CMK (cell line): ENCODE results near the gene FIP1L1.
"Not testable (repeated sequence)": the region's sequence is repeated elsewhere in the genome, so short reads cannot be mapped to it uniquely, and the experiment has no call there.

Experiments
- DNase-seq: peaks from one replicate; pipeline ENCODE4 v3.0.0-alpha.2; 2010; ENCODE audit warnings: low read depth

FIP1L1 gene, protein sequence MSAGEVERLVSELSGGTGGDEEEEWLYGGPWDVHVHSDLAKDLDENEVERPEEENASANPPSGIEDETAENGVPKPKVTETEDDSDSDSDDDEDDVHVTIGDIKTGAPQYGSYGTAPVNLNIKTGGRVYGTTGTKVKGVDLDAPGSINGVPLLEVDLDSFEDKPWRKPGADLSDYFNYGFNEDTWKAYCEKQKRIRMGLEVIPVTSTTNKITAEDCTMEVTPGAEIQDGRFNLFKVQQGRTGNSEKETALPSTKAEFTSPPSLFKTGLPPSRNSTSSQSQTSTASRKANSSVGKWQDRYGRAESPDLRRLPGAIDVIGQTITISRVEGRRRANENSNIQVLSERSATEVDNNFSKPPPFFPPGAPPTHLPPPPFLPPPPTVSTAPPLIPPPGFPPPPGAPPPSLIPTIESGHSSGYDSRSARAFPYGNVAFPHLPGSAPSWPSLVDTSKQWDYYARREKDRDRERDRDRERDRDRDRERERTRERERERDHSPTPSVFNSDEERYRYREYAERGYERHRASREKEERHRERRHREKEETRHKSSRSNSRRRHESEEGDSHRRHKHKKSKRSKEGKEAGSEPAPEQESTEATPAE

DNA sequence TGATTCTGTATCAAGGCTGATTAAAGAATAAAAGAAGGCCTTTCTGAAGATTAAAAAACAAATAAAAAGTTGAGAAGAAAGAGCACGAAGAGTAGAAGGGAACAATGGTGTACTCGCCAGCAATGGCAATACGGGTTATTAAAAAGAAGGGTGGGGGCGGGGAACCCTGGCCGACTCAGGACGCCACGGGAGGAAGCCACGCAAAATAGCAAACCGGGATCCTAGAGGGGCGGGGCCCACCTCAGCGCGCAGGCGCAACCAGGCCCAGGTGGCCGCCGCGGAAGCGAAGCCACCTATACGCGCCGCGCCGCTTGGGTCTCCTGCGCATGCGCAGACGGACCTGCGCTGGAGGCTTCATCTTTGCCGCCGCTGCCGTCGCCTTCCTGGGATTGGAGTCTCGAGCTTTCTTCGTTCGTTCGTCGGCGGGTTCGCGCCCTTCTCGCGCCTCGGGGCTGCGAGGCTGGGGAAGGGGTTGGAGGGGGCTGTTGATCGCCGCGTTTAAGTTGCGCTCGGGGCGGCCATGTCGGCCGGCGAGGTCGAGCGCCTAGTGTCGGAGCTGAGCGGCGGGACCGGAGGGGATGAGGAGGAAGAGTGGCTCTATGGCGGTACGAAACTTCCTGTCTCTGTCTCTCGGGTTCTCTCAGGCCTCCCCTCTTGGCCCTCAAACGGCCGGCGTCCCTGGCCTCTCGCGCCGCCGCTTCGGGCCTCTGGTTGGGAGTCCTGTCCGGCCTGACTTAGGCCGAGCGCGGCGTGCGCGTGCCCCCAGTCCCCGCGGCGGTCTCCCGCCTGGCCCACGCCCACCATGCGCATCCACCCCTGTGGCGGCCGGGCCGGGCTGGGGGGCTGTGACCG, at the start of gene FIP1L1:
Gene FIP1L1 (plus strand): TSS at position 323 of the 852 bp plus-strand sequence. CDS start 198 bp downstream, at position 521.
- peak; percentile 88 for DNase-seq

DNA sequence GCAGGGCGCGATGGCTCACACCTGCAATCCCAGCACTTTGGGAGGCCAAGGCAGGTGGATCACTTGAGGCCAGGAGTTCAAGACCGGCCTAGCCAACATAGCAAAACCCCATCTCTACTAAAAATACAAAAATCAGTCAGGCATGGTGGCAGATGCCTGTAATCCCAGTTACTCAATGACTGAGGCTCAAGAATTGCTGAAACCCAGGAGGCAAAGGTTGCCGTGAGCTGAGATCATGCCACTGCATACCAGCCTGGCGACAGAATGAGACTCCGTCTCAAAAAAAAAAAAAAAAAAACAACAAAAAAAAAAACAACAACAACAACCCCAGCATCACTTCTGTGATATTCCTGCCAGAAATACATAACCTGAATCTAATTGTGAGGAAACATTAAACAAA, 42.5 kb upstream of the FIP1L1 start:
- not testable (repeated sequence) for DNase-seq

DNA sequence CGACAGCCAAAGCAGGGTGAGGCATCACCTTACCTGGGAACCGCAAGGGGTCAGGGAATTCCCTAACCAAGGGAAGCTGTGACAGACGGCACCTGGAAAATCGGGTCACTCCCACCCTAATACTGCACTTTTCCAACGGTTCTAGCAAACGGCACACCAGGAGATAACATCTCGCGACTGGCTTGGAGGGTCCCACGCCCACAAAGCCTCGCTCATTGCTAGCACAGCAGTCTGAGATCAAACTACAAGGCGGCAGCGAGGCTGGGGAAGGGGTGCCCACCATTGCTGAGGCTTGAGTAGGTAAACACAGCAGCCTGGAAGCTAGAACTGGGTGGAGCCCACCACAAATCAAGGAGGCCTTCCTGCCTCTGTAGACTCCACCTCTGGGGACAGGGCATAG, 37.3 kb upstream of the FIP1L1 start:
- DNase-seq, result not testable (repeated sequence)

DNA sequence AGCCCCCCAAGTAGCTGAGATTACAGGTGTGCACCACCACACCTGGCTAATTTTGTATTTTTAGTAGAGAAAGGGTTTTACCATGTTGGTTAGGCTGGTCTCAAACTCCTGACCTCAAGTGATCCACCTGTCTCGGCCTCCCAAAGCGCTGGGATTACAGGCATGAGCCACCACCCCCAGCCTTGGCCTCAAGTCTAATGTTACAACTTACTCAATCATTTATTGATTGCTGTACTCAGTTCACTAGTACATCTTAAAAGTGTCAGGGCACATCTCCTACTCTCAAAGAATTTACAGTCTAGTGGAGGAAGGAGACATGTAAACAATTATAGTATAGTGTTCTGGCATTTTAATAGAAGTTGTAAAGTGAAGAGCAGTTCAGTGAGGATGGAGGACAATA, 31.0 kb upstream of the FIP1L1 start:
- DNase-seq, result not testable (repeated sequence)

DNA sequence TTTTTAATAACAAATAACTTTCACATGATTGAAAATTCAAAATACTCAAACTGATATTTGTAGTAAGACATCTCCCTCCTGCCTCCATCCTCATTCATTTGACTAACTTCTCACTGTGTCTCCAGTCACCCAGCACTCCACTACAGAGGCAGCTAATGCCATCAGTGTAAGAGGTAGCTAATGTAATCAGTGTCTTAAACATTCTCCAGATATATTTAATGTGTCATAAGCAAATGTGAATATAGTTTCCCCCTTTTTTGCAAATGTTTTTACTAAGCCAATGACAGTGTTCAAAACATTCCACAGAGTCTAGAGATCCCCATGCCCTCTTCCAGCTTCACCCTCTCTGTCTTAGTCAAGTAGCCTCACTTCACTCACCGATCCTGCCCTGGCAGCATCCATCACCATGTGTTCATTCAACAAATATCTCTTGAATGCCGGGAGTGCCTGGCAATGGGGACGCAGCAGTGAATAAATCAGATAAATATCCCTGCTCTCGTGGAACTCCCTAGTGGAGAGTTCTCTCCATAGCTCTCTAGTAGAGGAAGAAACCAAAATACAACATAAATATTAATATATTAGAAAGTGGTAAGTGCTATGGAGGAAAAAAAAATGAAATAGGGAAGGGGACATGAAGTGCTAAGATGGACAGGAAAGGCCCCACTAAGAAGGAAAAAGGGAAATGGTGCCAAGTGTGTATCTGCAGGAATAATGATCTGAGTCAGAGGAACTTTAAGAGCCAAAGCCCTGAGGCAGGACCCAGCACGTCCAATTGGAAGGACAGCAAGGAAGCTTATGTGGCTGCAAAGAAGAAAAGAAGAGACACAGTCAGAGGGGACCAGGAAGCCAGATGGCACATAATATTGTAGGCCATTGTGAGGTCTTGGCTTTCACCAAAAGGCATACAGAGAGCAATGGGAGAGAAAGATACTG, 30.3 kb upstream of the FIP1L1 start:
- DNase-seq, result no peak

DNA sequence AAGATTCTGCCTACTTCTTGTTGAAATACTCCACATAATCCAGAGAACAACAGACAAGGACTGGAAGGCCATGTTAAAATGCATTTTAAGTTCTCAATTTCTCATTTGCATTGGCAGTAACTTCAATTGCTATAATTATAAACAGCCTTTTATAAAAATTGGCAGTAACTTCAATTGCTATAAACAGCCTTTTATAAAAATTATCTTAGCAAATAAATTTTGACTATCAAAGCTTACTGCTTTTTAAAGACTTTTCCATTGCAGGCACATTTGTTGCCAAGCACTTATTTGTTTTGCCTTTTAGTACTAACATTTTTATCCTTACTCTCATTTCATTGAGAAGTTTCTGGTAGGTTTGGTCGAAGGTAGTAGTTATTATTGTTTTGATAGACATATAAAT, 29.4 kb upstream of the FIP1L1 start:
- no peak for DNase-seq

DNA sequence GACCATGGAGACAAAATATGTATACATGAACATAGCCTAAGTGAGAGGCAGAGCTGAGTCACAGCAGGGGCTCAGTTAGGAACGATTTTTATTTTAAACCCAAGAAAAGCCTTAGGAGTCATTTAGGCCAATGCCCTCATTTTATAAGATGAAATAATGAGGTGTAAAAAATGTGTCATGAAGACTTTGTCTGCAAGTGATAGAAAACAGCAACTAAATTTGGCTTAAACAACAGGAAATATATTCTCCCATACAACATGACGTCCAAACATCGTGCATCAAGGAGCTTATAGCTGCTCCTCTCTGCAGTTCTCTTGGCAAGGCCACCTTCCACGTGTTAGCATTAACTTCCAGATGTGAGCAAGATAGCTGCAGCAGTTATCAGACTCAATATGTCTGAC, 28.4 kb upstream of the FIP1L1 start:
- DNase-seq, result no peak

DNA sequence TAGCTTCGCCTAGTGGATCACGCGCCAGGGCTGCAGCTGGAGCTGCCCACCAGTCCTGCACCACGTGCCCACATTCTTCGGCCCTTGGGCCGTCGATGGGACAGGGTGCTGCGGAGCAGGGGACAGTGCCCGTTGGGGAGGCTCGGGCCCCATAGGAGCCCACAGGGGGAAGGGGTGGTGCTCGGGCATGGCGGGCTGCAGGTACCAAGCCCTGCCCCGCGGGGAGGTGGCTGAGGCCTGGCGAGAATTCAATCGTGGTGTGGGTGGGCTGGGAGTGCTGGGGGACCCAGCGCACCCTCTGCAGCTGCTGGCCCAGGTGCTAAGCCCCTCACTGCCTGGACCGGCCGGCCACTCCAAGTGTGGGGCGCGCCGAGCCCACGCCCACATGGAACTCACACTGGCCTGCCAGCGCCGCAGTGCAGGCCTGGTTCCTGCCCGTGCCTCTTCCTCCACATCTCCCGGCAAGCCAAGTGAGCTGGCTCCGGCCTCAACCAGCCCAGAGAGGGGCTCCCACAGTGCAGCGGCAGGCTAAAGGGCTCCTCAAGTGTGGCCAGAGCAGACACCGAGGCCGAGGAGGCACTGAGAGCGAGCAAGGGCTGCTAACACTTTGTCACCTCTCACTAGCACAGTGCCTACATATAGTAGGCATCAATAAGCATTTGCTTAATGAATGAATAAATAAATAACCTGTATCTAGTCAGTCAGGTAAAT, 23.3 kb upstream of the FIP1L1 start:
- DNase-seq, result no peak

DNA sequence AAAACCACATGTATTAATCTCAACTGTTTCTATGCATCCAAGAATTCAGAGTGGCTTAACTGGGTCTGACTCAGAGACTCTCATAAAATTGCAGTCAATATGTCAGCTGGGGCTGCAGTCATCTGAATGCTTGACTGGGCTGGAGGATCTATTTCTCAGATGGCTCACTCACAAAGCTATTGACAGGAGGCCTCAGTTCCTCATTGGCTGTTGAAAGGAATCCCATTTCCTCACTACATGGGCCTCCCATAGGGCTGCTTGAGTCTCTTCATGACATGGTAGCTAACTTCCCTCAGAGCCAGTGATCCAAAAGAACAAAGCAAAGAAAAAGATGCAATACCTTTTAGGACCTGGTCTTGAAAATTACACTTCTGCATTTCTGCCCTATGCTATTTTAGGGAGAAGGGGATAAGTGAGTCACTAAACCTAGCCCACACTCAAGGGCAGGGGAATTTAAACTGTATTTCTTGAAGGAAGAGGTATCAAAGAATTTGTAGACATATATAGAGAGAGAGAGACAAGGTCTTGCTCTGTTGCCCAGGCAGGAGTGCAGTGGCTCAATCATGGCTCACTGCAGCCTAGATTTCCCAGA, 21.4 kb upstream of the FIP1L1 start:
- DNase-seq, result no peak

DNA sequence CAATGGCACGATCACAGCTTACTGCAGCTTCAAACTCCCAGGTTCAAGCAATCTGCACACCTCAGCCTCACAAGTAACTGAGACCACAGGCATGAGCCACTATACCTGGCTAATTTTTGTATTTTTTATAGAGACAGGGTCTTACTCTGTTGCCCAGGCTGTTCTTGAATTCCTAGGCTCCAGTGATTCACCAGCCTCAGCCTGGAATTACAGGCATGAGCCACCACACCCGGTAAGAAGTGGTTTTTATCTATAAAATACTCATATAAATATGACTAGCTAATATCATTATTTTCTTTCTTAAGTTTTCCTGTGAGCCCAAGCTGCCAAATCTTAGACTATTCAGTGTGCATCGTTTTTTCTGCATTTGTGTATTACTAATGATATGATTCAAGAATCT, 16.0 kb upstream of the FIP1L1 start:
- DNase-seq, result no peak

DNA sequence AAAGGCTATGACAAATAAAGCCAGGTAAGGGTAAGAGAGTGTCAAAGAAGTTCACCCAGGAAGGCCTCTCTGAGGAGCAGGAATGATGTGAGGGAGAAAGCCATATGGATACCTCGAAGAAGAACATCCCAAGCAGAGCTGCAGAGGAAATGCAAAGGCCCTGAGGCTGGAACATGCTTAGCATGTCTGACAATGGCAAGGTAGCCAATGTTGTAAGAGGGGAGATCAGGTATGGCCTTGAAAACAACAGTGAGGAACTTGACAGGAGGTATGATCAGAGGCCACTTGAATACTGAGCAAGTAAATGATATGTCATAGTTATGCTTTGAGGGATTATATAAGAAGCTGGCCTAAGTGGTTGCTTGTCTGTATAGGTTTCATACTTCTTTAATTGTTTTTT, 15.3 kb upstream of the FIP1L1 start:
- DNase-seq, result no peak

DNA sequence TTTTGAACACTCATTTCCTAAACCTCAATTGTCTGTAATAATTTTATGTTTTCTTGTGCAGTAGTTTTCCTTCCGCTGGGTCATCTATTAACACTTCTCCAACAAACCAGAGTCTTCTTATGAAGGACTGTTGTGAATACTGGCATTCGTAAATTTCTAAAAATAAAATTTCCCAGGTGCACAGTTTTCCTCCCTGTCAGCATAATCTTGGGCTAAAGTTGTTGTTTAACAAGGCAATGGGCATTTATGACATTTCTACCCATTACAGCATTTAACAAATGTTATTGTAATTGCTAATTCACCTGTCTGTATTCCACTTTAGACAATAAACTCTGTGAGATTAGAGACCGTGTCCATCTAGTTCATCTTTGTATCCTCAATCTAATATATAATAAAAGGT, 12.8 kb upstream of the FIP1L1 start:
- no peak for DNase-seq

DNA sequence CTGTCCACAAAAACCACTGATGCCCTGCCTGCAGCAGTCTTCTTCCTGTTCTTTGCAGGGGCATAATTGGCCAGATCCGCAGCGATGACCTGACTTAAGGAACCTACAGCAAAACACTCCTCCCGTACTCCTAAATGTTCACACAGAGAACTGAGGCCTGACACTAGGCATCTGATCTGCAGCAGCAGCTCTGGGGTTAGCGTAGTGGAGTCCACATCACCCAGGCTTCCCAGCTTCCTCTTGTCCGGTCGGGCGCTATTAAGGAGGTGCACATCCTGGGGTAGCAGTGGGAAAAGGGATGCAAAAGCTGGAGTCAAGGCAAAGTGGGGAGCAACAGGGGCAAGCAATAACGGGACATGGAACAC, 12.3 kb upstream of the FIP1L1 start:
- no peak for DNase-seq

DNA sequence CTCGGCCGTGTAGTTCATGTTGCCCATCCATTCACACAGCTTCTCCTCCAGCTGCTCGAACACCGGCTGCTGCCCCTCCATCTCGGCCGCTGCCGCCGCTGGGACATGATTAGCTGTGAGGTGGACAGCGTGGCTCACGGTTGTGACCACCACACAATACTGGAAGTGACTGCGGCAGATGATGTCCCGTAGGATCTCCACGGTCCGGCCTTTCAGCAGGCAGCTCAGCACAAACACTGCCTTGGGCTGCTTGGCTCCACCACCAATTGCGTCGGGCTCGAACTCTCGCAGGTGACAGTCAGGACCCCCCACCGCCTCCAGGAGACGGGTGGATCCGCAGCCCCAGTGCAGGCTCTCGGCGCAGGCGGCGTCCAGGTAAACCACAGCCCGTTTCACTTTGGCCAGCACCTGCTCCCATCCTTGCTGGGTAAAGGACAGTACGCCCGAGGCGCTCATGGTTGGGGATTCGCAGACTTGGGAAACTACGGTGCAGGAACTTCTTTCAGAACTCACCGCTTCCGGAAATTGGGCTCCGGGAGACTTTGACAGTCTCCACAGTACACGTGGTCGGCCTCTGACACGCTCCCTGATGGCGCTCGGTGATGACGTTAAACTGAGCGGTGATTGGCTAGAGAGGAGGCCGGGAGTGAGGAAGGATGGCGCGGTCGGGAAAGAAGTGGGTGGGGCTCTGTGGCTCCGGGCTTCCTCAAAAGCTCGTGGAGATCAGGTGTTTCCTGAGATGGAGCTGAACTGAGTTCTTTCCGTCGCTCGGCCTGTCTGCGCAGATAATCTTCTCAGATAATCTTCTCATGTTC, 11.7 kb upstream of the FIP1L1 start, which contains the start of gene SCFD2:
Gene SCFD2 (minus strand): TSS at position 576 of the 815 bp plus-strand sequence.
- DNase-seq, result peak; percentile 94

DNA sequence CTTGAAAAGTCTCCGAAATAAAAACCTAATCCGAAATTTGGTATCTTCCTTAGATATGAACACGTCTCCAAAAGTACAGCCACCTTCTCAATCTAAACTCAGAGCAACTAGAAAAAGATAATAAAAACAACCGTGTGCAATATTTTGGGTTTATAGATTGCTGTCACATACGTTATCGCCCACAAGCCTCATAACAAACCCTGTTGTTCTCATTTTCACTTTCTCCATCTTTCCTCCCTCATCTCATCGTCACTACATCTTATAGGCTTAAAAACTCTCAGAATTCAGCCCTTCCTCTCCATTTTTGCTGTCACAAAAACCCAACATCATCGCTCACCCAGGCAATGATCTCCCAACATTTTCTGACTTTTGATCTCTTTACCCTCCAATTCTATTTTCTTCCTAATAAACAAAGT, 11.1 kb upstream of the FIP1L1 start:
- DNase-seq, result no peak

DNA sequence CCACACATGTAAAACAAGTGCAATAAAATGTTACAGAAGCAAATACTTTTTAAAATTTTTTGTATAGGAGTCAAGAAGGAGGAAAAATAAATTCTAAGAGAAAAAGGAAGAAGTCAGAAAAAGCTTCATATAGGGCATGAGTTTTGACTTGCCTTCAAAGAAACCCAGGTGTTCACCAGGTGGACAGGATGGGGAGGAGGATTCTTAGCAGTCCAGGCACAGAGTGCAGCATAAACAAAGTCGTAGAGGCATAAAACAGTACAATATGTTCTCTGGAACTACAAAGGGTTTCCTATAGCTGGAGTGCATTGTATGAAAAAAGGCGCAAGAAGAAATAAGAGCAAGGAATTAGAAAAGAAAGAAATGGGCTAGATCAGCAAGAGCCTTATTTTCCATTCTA, 9.7 kb upstream of the FIP1L1 start:
- no peak for DNase-seq

DNA sequence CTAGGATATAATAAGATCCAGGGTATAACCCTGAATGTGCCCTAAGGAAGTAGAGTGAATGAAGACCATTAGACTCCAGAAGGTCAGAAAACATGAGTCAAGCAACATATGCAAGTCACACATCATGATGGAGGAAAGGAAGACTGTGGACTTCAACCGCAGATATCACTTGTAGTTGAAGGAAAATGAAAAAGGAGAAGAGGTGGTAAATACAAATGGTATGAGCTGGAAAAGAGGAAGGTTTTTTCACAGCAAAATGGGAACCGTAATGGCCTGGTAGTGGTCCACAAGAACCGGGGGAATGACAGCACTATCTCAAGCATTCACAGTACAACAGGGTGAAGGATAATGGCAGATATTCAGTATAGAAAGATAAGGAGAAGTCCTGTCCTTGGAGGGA, 6.4 kb upstream of the FIP1L1 start:
- DNase-seq, result no peak

DNA sequence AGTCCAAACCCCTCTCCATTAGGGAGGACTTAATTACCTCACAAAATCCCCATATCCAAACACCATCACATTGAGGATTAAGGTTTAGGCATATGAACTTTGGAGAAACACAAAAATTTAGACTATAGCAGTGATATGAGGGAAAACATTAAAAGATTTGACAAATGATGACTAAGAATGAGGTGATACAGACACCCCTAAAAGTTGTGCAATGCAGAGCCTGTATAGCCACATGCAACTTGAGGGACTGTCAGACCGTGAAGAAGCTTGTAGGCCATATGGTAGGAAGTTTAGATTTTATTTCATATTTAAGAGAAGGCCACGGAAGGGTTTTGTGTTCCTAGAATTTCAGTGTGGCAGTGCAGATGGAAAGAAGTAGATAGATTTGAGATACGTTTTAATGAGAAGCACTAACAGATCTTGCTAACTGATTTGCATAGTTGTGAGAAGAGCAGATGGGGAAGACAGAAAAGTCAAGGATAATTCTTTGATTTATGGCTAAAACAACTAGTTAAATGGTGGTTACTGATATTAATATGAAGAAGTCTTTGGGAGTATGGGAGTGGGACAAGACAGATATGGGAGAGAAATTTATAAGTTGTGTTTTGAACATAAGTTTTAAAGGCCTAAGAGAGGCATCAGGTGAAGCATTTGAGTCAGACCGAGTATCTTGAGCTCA, 5.5 kb upstream of the FIP1L1 start:
- no peak for DNase-seq

DNA sequence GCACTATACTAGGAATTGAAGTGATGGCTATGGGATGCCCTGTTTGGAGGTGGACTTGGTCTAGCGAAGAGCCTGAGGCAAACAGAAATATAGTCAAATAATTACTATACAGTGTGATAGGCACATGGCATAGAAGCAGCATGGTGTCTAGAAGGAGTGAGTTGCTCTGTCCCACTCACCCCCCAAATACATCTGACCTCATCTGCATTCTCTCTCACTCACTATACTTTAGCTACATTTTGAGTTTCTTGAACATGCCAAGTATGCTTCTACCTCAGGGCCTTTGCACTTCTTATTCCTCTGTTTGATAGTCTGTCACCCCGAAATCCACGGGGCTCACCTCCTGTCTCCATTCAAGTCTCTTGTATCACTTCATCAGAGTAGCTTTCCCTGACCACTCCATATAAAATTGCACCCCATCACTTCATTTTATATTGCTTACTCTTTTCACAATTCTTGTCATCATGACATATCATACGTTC, 2.6 kb upstream of the FIP1L1 start:
- no peak for DNase-seq
